ENCODE results near the gene TSC22D1.

DNA sequence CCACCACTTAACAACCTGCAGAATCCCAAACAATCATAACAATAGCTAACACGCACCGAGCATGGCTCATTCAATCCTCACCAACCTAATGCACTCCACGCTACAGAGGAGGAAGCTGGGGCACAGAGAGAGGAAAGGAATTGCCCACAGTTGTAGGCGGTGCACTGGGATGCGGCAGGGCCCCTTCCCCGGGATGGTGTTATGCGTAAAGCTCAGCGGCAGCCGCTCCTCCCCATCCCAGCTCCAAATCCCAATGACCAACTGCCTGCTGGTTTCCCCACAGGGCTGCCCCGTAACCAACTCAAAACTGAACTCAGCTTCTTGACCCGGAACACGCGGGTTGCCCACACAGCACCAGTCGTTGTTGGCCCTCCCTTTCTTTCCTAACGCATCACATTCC lies 160.3 kb downstream of the TSC22D1 start:
- TF ChIP-seq, protein P1, sequence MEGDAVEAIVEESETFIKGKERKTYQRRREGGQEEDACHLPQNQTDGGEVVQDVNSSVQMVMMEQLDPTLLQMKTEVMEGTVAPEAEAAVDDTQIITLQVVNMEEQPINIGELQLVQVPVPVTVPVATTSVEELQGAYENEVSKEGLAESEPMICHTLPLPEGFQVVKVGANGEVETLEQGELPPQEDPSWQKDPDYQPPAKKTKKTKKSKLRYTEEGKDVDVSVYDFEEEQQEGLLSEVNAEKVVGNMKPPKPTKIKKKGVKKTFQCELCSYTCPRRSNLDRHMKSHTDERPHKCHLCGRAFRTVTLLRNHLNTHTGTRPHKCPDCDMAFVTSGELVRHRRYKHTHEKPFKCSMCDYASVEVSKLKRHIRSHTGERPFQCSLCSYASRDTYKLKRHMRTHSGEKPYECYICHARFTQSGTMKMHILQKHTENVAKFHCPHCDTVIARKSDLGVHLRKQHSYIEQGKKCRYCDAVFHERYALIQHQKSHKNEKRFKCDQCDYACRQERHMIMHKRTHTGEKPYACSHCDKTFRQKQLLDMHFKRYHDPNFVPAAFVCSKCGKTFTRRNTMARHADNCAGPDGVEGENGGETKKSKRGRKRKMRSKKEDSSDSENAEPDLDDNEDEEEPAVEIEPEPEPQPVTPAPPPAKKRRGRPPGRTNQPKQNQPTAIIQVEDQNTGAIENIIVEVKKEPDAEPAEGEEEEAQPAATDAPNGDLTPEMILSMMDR (IDR thresholded peaks at IDR 0.05; ENCODE audit: poor library complexity): no peak
- no peak for TF ChIP-seq EZH2 (IDR thresholded peaks at IDR 0.05; ENCODE audit: borderline replicate concordance)
- no peak for TF ChIP-seq EZH2phosphoT487 (IDR thresholded peaks at IDR 0.05; ENCODE audit: low read depth, severe bottlenecking, unreplicated experiment)

Data from hepatocyte (in vitro differentiated cells).